G401 (cell line): Measurements from ENCODE around the gene GP1BB. TPM values are rescaled to one million over a fixed set of nuclear protein-coding genes. Genes with fewer than 3 reads are reported as not detected.
"Not testable (repeated sequence)": the region's sequence is repeated elsewhere in the genome, so short reads cannot be mapped to it uniquely, and the experiment has no call there.

Experiments
- DNase-seq: peaks from one replicate; pipeline ENCODE4 v3.0.0-alpha.2; 2015; ENCODE audit warnings: low spot score
- in situ Hi-C: cut with HindIII; loops from 2 replicates; pipeline ENCODE4 v1.10.0; 2016; ENCODE audit warnings: low sequenced_read_pairs, mixed read lengths
- total RNA-seq: library from RNA; depleted of rRNA; stranded (reverse); fragments of >200 nt; shearing (Covaris generic); gene quantifications from 2 replicates; pipeline ENCODE4 v1.2.3, GENCODE V29; 2014

Gene GP1BB
- total RNA-seq, 1 experiment from 2014 or later, result 4.7 TPM

- DNase-seq, result no peak
- in situ Hi-C loops, result no loop called here
Observed at GRCh38 chr22:19691721-19692341, 31.5 kb upstream of the GP1BB start.

- no peak for DNase-seq
- in situ Hi-C loops, result no loop called here
Observed at GRCh38 chr22:19693581-19693980, 29.8 kb upstream of the GP1BB start.

- DNase-seq, result no peak
- in situ Hi-C loops, result no loop called here
Observed at GRCh38 chr22:19693981-19694670, 29.2 kb upstream of the GP1BB start.

GRCh38 chr22:19694696-19695095, 28.6 kb upstream of the GP1BB start:
- in situ Hi-C loops, result no loop called here
- no peak for DNase-seq

GRCh38 chr22:19696504-19697276, 26.6 kb upstream of the GP1BB start:
- DNase-seq, result no peak
- in situ Hi-C loops, result no loop called here

GRCh38 chr22:19697871-19698270, 25.5 kb upstream of the GP1BB start:
- DNase-seq, in situ Hi-C loops: not testable (repeated sequence)

- no peak for DNase-seq
- in situ Hi-C loops, result no loop called here
Observed at GRCh38 chr22:19700790-19701419, 22.4 kb upstream of the GP1BB start.

- DNase-seq, result no peak
- in situ Hi-C loops, result no loop called here
Observed at GRCh38 chr22:19701420-19702145, 21.8 kb upstream of the GP1BB start.

GRCh38 chr22:19703869-19704268, 19.5 kb upstream of the GP1BB start:
- DNase-seq, result no peak
- in situ Hi-C loops, result no loop called here

GRCh38 chr22:19704355-19705015, 18.9 kb upstream of the GP1BB start:
- in situ Hi-C loops, result no loop called here
- DNase-seq, result no peak

- in situ Hi-C loops, result no loop called here
- DNase-seq, result no peak
Observed at GRCh38 chr22:19705181-19705934, 18.0 kb upstream of the GP1BB start.

- DNase-seq, result no peak
- in situ Hi-C loops, result no loop called here
Observed at GRCh38 chr22:19706661-19707151, 16.6 kb upstream of the GP1BB start.

GRCh38 chr22:19707347-19708290, 15.7 kb upstream of the GP1BB start:
- DNase-seq, result no peak
- in situ Hi-C loops, result no loop called here

- no peak for DNase-seq
- in situ Hi-C loops, result no loop called here
Observed at GRCh38 chr22:19708321-19709011, 14.9 kb upstream of the GP1BB start.

GRCh38 chr22:19709063-19709769, 14.1 kb upstream of the GP1BB start:
- in situ Hi-C loops, result no loop called here

More at GRCh38 chr22:19709063-19709769, 14.1 kb upstream of the GP1BB start:
- no peak for DNase-seq
